NCI-H748 (cell line): Measurements from ENCODE around the gene TRIM9.

Experiments used
- DNase-seq: peaks from one replicate; lab custom pipeline; 2025; ENCODE audit not compliant: unreplicated experiment; lab: John Stamatoyannopoulos, UW

Gene TRIM9

GRCh38 chr14:50937325-50937724 is 157.6 kb downstream of the TRIM9 start:
- DNase-seq = no peak

GRCh38 chr14:50936882-50937281 is 158.0 kb downstream of the TRIM9 start:
- no peak for DNase-seq

- DNase-seq = no peak
These were observed 158.9 kb downstream of the TRIM9 start for GRCh38 chr14:50936016-50936340.

GRCh38 chr14:50935126-50936015 is 159.5 kb downstream of the TRIM9 start:
- no peak for DNase-seq

GRCh38 chr14:50932592-50933495 is 162.1 kb downstream of the TRIM9 start:
- no peak for DNase-seq

GRCh38 chr14:50932156-50932555 is 162.7 kb downstream of the TRIM9 start:
- no peak for DNase-seq

- no peak for DNase-seq
These were observed 163.3 kb downstream of the TRIM9 start for GRCh38 chr14:50931559-50931958.

- no peak for DNase-seq
These were observed 165.4 kb downstream of the TRIM9 start for GRCh38 chr14:50929506-50929905.

- no peak for DNase-seq
These were observed 166.8 kb downstream of the TRIM9 start for GRCh38 chr14:50928002-50928635.

GRCh38 chr14:50926851-50927386 is 168.0 kb downstream of the TRIM9 start:
- no peak for DNase-seq
